GM12864 (cell line): ENCODE data around the gene TMEM108.

Experiments used
- DNase-seq: peaks from one replicate; pipeline ENCODE4 v3.0.0-alpha.2; 2011; ENCODE audit warnings: low read depth
- H3K4me3 ChIP-seq: 2 replicates; pipeline ENCODE4 v1.5.1; 2011; ENCODE audit warnings: mild to moderate bottlenecking, low read depth, low read length, control low read depth
- CTCF ChIP-seq: IDR thresholded peaks from 2 replicates; pipeline ENCODE4 v1.5.1; 2011; ENCODE audit warnings: low read depth, mild to moderate bottlenecking, moderate library complexity, low read length, control low read depth, inconsistent platforms; ENCODE audit errors: missing control alignments

TMEM108 gene

GRCh38 chr3:133418361-133418760 lies 380.2 kb downstream of the TMEM108 start:
- no peak overlapping the region for H3K4me3 ChIP-seq
- DNase-seq, result no peak
- no peak for TF ChIP-seq CTCF

GRCh38 chr3:133419151-133419909 lies 381.1 kb downstream of the TMEM108 start:
- no peak for TF ChIP-seq CTCF
- DNase-seq, result no peak
- no peak overlapping the region for H3K4me3 ChIP-seq

- no peak overlapping the region for H3K4me3 ChIP-seq
- TF ChIP-seq CTCF, result no peak
- peak; percentile 56 for DNase-seq
Observed at GRCh38 chr3:133424937-133425869, 387.0 kb downstream of the TMEM108 start.

GRCh38 chr3:133425898-133426297 lies 387.7 kb downstream of the TMEM108 start:
- no peak for DNase-seq
- H3K4me3 ChIP-seq, result no peak overlapping the region
- peak; percentile 6 for TF ChIP-seq CTCF

- TF ChIP-seq CTCF, result no peak
- no peak for DNase-seq
- H3K4me3 ChIP-seq, result no peak overlapping the region
Observed at GRCh38 chr3:133426721-133427120, 388.5 kb downstream of the TMEM108 start.

GRCh38 chr3:133428552-133428951 lies 390.4 kb downstream of the TMEM108 start:
- no peak overlapping the region for H3K4me3 ChIP-seq
- DNase-seq, result no peak

More at GRCh38 chr3:133428552-133428951, 390.4 kb downstream of the TMEM108 start:
- no peak for TF ChIP-seq CTCF
